Measurements from ENCODE around the gene SRCAP. TPM values are rescaled to one million over a fixed set of nuclear protein-coding genes. Genes with fewer than 3 reads are reported as not detected.
A peak's percentile ranks its signal among the peaks of the same experiment; 100 is the strongest.

SRCAP gene
- total and polyA plus RNA-seq, 2 of the 8 experiments (the other 6 are each of a cell fraction or from before 2014, with no cell fraction given): 5.5 to 54.3 TPM

DNA sequence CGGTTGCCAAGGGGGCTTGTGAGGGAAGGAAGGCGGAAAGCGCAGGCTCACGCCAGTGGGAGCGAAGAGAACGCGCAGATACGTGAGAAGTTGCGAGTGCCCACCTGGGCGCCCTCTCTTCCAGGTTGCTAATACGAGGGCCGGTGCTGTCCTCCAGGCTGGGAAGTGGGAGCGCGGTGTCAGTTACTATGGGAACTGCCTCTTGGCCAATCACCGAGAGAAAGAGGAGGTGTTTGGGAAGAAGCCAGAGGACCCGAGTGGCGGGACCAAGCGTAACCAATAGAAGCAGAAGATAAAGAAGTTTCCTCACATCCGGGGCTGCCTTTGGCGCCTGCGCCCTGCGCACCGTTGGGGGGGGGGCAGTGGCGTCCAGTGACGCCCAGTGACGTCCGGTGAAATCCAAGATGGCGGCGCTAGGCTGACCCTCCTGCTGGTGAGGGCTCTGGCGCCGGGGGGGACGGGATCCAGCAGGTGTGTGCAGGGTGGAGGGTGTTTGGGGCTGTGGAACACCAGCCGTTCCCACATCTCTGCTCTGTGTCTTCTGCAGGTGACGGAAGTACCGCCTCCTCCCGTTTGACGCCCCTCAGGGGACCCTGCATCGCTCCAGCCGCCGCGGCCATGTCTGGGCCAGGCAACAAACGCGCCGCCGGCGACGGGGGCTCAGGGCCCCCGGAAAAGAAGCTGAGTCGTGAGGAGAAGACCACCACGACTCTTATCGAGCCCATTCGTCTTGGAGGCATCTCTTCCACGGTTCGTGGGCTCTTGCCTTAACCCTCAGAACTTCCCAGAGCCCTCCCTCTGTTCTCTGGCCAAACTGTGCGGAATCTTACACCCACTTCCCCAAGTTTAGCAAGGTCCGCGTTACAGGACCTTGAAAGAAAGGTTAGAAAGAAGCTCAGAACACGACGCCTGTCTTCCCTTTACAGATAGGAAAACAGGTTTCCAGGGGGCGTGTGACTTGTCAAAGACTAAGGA is 63.2 kb downstream of the SRCAP start, which contains the start of the genes CFAP119 and RNF40 (continued):
- TF ChIP-seq, protein P1, sequence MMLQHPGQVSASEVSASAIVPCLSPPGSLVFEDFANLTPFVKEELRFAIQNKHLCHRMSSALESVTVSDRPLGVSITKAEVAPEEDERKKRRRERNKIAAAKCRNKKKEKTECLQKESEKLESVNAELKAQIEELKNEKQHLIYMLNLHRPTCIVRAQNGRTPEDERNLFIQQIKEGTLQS (IDR thresholded peaks at IDR 0.05; ENCODE audit: insufficient read depth, low read depth, low read length): no peak
- TF ChIP-seq RBBP5 (IDR thresholded peaks at IDR 0.05; ENCODE audit: borderline replicate concordance, low read depth, low read length): no peak
- TF ChIP-seq HDAC6 (IDR thresholded peaks at IDR 0.05; ENCODE audit: low read depth, low read length): no peak
- no peak for TF ChIP-seq CTBP2 (IDR thresholded peaks at IDR 0.05; ENCODE audit: borderline replicate concordance, insufficient read depth, insufficient read length, low read length)
- TF ChIP-seq RXRA (IDR thresholded peaks at IDR 0.05; ENCODE audit: insufficient read depth, low read depth, low read length): no peak
- TF ChIP-seq CREB1 (IDR thresholded peaks at IDR 0.05): peak; percentile 91
- TF ChIP-seq CEBPB (IDR thresholded peaks at IDR 0.05; ENCODE audit: low read depth, low read length): peak; percentile 54; the same call in 1 of the 2 replicates
- TF ChIP-seq, protein P2, sequence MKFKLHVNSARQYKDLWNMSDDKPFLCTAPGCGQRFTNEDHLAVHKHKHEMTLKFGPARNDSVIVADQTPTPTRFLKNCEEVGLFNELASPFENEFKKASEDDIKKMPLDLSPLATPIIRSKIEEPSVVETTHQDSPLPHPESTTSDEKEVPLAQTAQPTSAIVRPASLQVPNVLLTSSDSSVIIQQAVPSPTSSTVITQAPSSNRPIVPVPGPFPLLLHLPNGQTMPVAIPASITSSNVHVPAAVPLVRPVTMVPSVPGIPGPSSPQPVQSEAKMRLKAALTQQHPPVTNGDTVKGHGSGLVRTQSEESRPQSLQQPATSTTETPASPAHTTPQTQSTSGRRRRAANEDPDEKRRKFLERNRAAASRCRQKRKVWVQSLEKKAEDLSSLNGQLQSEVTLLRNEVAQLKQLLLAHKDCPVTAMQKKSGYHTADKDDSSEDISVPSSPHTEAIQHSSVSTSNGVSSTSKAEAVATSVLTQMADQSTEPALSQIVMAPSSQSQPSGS (IDR thresholded peaks at IDR 0.05; ENCODE audit: low read length): no peak
- TF ChIP-seq TBP (IDR thresholded peaks at IDR 0.05; ENCODE audit: low read depth, low read length): peak; percentile 52; the same call in 1 of the 2 replicates

All from H1 (cell line).